K562 (cell line): ENCODE results near the gene SERP1. TPM values are rescaled to one million over a fixed set of nuclear protein-coding genes. Genes with fewer than 3 reads are reported as not detected.

Experiments used
- DEAF1 ChIP-seq: fragments of 450-650 bp; formaldehyde crosslinking; IDR thresholded peaks from 2 replicates; pipeline ENCODE4 v1.4.0; 2020; ENCODE audit warnings: mild to moderate bottlenecking, moderate library complexity
- FOXA3 ChIP-seq, 2 experiments: fragments of 450-650 bp in 1 of 2; sonication (generic) in 1 of 2; formaldehyde crosslinking; IDR thresholded peaks in 1 of 2; conservative IDR thresholded peaks in 1 of 2; 2 replicates each; pipeline versions ENCODE4 v1.4.0 to v1.8.0; 2020 to 2022; ENCODE audit warnings: mild to moderate bottlenecking in 2 of 2, missing genetic modification reagents in 1 of 2
- MAFF ChIP-seq: IDR thresholded peaks from 2 replicates; pipeline ENCODE4 v1.6.1; 2012; ENCODE audit warnings: low read length, improper control_type of control experiment
- MAFK ChIP-seq: IDR thresholded peaks from 2 replicates; pipeline ENCODE4 v1.6.1; 2011; ENCODE audit warnings: low read length, improper control_type of control experiment
- ZBTB40 ChIP-seq, 2 experiments: fragments of 450-650 bp in 1 of 2; sonication (generic) in 1 of 2; formaldehyde crosslinking in 1 of 2; IDR thresholded peaks; 2 replicates each; pipeline versions ENCODE4 v1.7.1 to v1.9.0; 2016 to 2022; ENCODE audit warnings: inconsistent platforms in 1 of 2, mild to moderate bottlenecking in 1 of 2, missing genetic modification reagents in 1 of 2
- ZNF407 ChIP-seq: fragments of 450-650 bp; IDR thresholded peaks from 2 replicates; pipeline ENCODE4 v1.6.1; 2016; ENCODE audit warnings: low read depth
- polyA plus RNA-seq, 8 experiments: library from polyadenylated mRNA; depleted of rRNA in 4 of 8; stranded (reverse) in 5 of 8; unstranded in 3 of 8; fragments of >200 nt; fragmentation: Nextera tagmentation in 2 of 8; fragmentation: Illumina TruSeq in 1 of 8; extraction: Ambion mirVana in 2 of 8; extraction: Trizol in 1 of 8; gene quantifications; 2 replicates each; pipeline versions ENCODE4 v1.2.1 to v1.2.3, GENCODE V29; 2011 to 2014; ENCODE audit warnings: inconsistent platforms in 1 of 8, missing spikeins in 1 of 8
- total RNA-seq, 7 experiments: library from RNA; depleted of rRNA in 6 of 7; stranded (reverse); fragments of >200 nt in 6 of 7; fragmentation: Illumina TruSeq in 2 of 7; extraction: Trizol in 2 of 7; gene quantifications; 2 replicates each; pipeline versions ENCODE4 v1.2.1 to v1.2.3, GENCODE V29; 2011 to 2021; ENCODE audit warnings: low replicate concordance in 1 of 7

Gene SERP1
- total and polyA plus RNA-seq, 9 of the 15 experiments (the other 6 are each of a cell fraction or from before 2014, with no cell fraction given) = 38.6 to 443 (median 121) TPM

- TF ChIP-seq MAFK = 0 out of 2 replicates have a peak, but pooled peaks have one; percentile 8
- 0 out of 2 replicates have a peak, but pooled peaks have one; percentile 27 for TF ChIP-seq ZNF407
- peak in 1 of 2 experiments; percentile 77; a peak in 1 of 4 replicates for TF ChIP-seq FOXA3 (CRISPR knock-in tag; conservative IDR thresholded peaks at IDR 0.05 in 1 of 2, IDR thresholded peaks at IDR 0.05 in 1 of 2)
- no peak for TF ChIP-seq DEAF1 (CRISPR knock-in tag)
- peak; percentile 99 for TF ChIP-seq ZBTB40 (IDR thresholded peaks at IDR 0.05)
- TF ChIP-seq ZBTB40 (CRISPR knock-in tag; IDR thresholded peaks at IDR 0.05) = no peak
- no peak for TF ChIP-seq MAFF
These were observed at the start of gene SERP1, which contains the start of gene EIF2A (continued) for GRCh38 chr3:150546226-150547044.
